Fibroblast of pulmonary artery (primary cell): ENCODE results near the gene KIFC1.

Experiments
- DNase-seq: peaks from one replicate; pipeline ENCODE4 v3.0.0-alpha.2; 2010; ENCODE audit warnings: low read depth
- H3K4me3 ChIP-seq: replicated peaks from 2 replicates; pipeline ENCODE4 v1.5.1; 2011; ENCODE audit warnings: low read depth, mild to moderate bottlenecking, control low read depth, low read length, moderate library complexity
- TF ChIP-seq, protein P1 (sequence below): IDR thresholded peaks from 2 replicates; pipeline ENCODE4 v1.5.1; 2011; ENCODE audit warnings: mild to moderate bottlenecking, control low read depth, low read length, inconsistent platforms; ENCODE audit errors: missing control alignments

KIFC1 gene

GRCh38 chr6:33445119-33445603 lies 53.5 kb downstream of the KIFC1 start:
- TF ChIP-seq, protein P1, sequence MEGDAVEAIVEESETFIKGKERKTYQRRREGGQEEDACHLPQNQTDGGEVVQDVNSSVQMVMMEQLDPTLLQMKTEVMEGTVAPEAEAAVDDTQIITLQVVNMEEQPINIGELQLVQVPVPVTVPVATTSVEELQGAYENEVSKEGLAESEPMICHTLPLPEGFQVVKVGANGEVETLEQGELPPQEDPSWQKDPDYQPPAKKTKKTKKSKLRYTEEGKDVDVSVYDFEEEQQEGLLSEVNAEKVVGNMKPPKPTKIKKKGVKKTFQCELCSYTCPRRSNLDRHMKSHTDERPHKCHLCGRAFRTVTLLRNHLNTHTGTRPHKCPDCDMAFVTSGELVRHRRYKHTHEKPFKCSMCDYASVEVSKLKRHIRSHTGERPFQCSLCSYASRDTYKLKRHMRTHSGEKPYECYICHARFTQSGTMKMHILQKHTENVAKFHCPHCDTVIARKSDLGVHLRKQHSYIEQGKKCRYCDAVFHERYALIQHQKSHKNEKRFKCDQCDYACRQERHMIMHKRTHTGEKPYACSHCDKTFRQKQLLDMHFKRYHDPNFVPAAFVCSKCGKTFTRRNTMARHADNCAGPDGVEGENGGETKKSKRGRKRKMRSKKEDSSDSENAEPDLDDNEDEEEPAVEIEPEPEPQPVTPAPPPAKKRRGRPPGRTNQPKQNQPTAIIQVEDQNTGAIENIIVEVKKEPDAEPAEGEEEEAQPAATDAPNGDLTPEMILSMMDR: no peak
- no peak for DNase-seq
- no peak overlapping the region for H3K4me3 ChIP-seq

GRCh38 chr6:33446356-33446755 lies 54.7 kb downstream of the KIFC1 start:
- TF ChIP-seq, protein P1: no peak
- H3K4me3 ChIP-seq: no peak overlapping the region
- DNase-seq: no peak

- TF ChIP-seq, protein P1: no peak
- peak; percentile 35 for DNase-seq
- no peak overlapping the region for H3K4me3 ChIP-seq
Observed at GRCh38 chr6:33450434-33450833, 58.8 kb downstream of the KIFC1 start.

GRCh38 chr6:33451606-33452005 lies 60.0 kb downstream of the KIFC1 start:
- H3K4me3 ChIP-seq: no peak overlapping the region
- TF ChIP-seq, protein P1: no peak
- no peak for DNase-seq

- DNase-seq: no peak
- TF ChIP-seq, protein P1: no peak
- H3K4me3 ChIP-seq: no peak overlapping the region
Observed at GRCh38 chr6:33452496-33452895, 60.9 kb downstream of the KIFC1 start.

DNA sequence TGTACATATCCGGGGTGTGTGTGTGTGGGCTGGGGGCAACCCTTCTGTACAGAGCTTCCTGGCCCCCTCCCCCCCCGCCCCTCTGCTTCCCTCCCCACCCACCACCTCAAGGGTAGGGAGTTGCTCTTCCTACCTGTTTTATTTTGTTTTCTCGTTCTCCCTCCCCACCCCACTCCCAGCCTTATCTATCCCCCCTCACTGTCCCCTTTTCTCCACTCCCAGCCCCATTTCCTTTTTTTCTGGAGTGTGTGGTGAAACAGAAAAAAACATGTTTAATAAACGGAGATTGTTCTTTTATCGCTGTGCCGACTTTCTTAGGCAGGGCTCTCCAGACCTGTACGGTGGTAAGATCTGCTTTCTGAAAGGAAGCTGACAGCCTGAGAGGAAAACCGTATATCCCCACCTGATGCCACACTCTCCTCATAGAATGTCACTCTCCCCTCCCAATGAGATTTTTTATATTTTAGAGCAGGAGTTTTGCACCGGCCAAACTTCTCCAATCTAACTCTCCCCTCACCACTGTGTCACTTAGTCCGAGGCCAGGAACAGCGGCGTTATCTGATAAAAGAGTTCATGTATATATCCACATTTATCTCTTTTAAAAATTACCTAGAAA lies 61.9 kb downstream of the KIFC1 start:
- H3K4me3 ChIP-seq: peak overlapping the region; percentile 91
- TF ChIP-seq, protein P1: no peak
- DNase-seq: no peak
